C4-2B (cell line): Measurements from ENCODE around the gene BTG4.

Experiments used
- CTCF ChIP-seq: fragments of 450-650 bp; conservative IDR thresholded peaks from 2 replicates; pipeline ENCODE4 v1.5.1; 2017; ENCODE audit warnings: mild to moderate bottlenecking
- ZFX ChIP-seq: fragments of 450-650 bp; IDR thresholded peaks from 2 replicates; pipeline ENCODE4 v1.6.1; 2017

- TF ChIP-seq CTCF = no peak
- no peak for TF ChIP-seq ZFX
These were observed 35.2 kb downstream of the BTG4 start for GRCh38 chr11:111476956-111477355.
